Fibroblast of gingiva (primary cell): ENCODE data around the gene RANBP10.

Source experiments
- DNase-seq: peaks from one replicate; pipeline ENCODE4 v3.0.0-alpha.2; 2011; ENCODE audit warnings: low read depth

The RANBP10 gene

GRCh38 chr16:67825906-67826305 is 19.5 kb upstream of the RANBP10 start:
- DNase-seq, result no peak

GRCh38 chr16:67825119-67825518 is 18.8 kb upstream of the RANBP10 start:
- no peak for DNase-seq

GRCh38 chr16:67822511-67822910 is 16.2 kb upstream of the RANBP10 start:
- DNase-seq, result no peak

GRCh38 chr16:67820608-67821259 is 14.4 kb upstream of the RANBP10 start:
- no peak for DNase-seq

- no peak for DNase-seq
Measured at GRCh38 chr16:67814567-67814966, 8.2 kb upstream of the RANBP10 start.

- no peak for DNase-seq
Measured at GRCh38 chr16:67811899-67812298, 5.5 kb upstream of the RANBP10 start.

- DNase-seq, result no peak
Measured at GRCh38 chr16:67807148-67807682, 855 bp upstream of the RANBP10 start.

GRCh38 chr16:67805718-67806427 is 487 bp downstream of the RANBP10 start:
- DNase-seq, result no peak

GRCh38 chr16:67804853-67805542 is 1.4 kb downstream of the RANBP10 start:
- DNase-seq, result no peak

- DNase-seq, result no peak
Measured at GRCh38 chr16:67803894-67804293, 2.5 kb downstream of the RANBP10 start.

- no peak for DNase-seq
Measured at GRCh38 chr16:67801883-67802282, 4.5 kb downstream of the RANBP10 start.

GRCh38 chr16:67801241-67801640 is 5.1 kb downstream of the RANBP10 start:
- DNase-seq, result no peak

GRCh38 chr16:67800338-67800926 is 5.9 kb downstream of the RANBP10 start:
- no peak for DNase-seq

- DNase-seq, result no peak
Measured at GRCh38 chr16:67796099-67796718, 10.2 kb downstream of the RANBP10 start.

GRCh38 chr16:67790071-67790470 is 16.3 kb downstream of the RANBP10 start:
- no peak for DNase-seq

GRCh38 chr16:67786491-67786890 is 19.9 kb downstream of the RANBP10 start:
- DNase-seq, result no peak

GRCh38 chr16:67783353-67783725 is 23.0 kb downstream of the RANBP10 start:
- DNase-seq, result no peak

- no peak for DNase-seq
Measured at GRCh38 chr16:67782567-67783352, 23.6 kb downstream of the RANBP10 start.

- no peak for DNase-seq
Measured at GRCh38 chr16:67781565-67781921, 24.8 kb downstream of the RANBP10 start.

- no peak for DNase-seq
Measured at GRCh38 chr16:67780847-67781564, 25.4 kb downstream of the RANBP10 start.
